Panc1 (cell line): Measurements from ENCODE around the gene FLG2. TPM values are rescaled to one million over a fixed set of nuclear protein-coding genes. Genes with fewer than 3 reads are reported as not detected.
A peak's percentile ranks its signal among the peaks of the same experiment; 100 is the strongest.

Experiments used
- ATAC-seq: fragments of 200-7000 bp; cut with Tn5 transposase; 2 replicates; pipeline ENCODE4 v1.9.1; 2020; ENCODE audit warnings: mild to moderate bottlenecking, moderate library complexity
- BruUV-seq: library from RNA; stranded (reverse); fragments of 400-500 nt; replicated peaks from 2 replicates; lab custom pipeline; 2021; lab: Mats Ljungman, UMichigan
- CTCF ChIA-PET: fragments of 300-600 bp; sonication (Branson Sonifier 250); formaldehyde crosslinking; loops from one replicate; lab custom pipeline; 2022; ENCODE audit warnings: antibody characterized with exemption; lab: Charles Lee
- POLR2A ChIA-PET: fragments of 300-600 bp; sonication (Branson Sonifier 250); formaldehyde crosslinking; loops from one replicate; lab custom pipeline; 2022; ENCODE audit warnings: antibody characterized with exemption; lab: Charles Lee
- DNase-seq: peaks from one replicate; pipeline ENCODE4 v3.0.0-alpha.2; 2010; ENCODE audit warnings: low read depth, low spot score
- H3K27ac ChIP-seq: 2 replicates; pipeline ENCODE4 v1.5.1; 2011; ENCODE audit warnings: mild to moderate bottlenecking, low read length, inconsistent platforms
- H3K27me3 ChIP-seq: fragments of 200-500 bp; sonication (Bioruptor generic); 2 replicates; pipeline ENCODE4 v1.6.0; 2014; ENCODE audit warnings: low read length, inconsistent platforms; ENCODE audit not compliant: control insufficient read depth, insufficient read depth
- H3K36me3 ChIP-seq: fragments of 200-500 bp; sonication (Bioruptor generic); 2 replicates; pipeline ENCODE4 v1.5.1; 2014; ENCODE audit warnings: inconsistent platforms, mild to moderate bottlenecking, low read length, moderate library complexity; ENCODE audit not compliant: control insufficient read depth, insufficient read depth
- H3K4me1 ChIP-seq: 2 replicates; pipeline ENCODE4 v1.5.1; 2011; ENCODE audit warnings: inconsistent platforms, mild to moderate bottlenecking, low read length, moderate library complexity; ENCODE audit not compliant: control insufficient read depth, insufficient read depth
- H3K4me3 ChIP-seq, 2 experiments: 2 replicates each; pipeline ENCODE4 v1.5.1; 2011 to 2012; ENCODE audit warnings: low read depth in 2 of 2, low read length in 2 of 2, mild to moderate bottlenecking in 2 of 2, inconsistent platforms in 1 of 2, moderate library complexity in 1 of 2
- H3K9me3 ChIP-seq: fragments of 200-500 bp; sonication (Bioruptor generic); 2 replicates; pipeline ENCODE4 v1.5.1; 2014; ENCODE audit warnings: low read depth, mild to moderate bottlenecking, inconsistent platforms, low read length, moderate library complexity; ENCODE audit not compliant: control insufficient read depth, insufficient read depth
- POLR2AphosphoS5 ChIP-seq: IDR thresholded peaks from 2 replicates; pipeline ENCODE4 v1.6.1; 2012; ENCODE audit warnings: mild to moderate bottlenecking, low read depth, low read length, moderate library complexity
- SIN3A ChIP-seq: IDR thresholded peaks from 2 replicates; pipeline ENCODE4 v1.6.1; 2012; ENCODE audit warnings: low read depth, mild to moderate bottlenecking, low read length, moderate library complexity, borderline replicate concordance; ENCODE audit not compliant: insufficient read depth
- TCF7L2 ChIP-seq: IDR thresholded peaks from 2 replicates; pipeline ENCODE4 v1.6.1; 2011; ENCODE audit warnings: mild to moderate bottlenecking, low read depth, low read length, inconsistent platforms
- in situ Hi-C: cut with HindIII; loops from 2 replicates; pipeline ENCODE4 v1.10.0; 2016; ENCODE audit warnings: low sequenced_read_pairs, low pct_unique_long_range_greater_than_20kb
- intact Hi-C: fragments of 100-400 bp; cut with micrococcal nuclease; formaldehyde crosslinking; loops from one replicate; pipeline ENCODE4 v1.10.0; 2022; ENCODE audit not compliant: unreplicated experiment
- total RNA-seq: library from RNA; stranded (reverse); gene quantifications from one replicate; pipeline ENCODE4 v1.2.1, GENCODE V29; 2021; ENCODE audit not compliant: unreplicated experiment
- TF ChIP-seq, protein P1 (sequence below), 2 experiments: IDR thresholded peaks; 2 replicates each; pipeline ENCODE4 v1.6.1; 2011 to 2012; ENCODE audit warnings: low read depth in 2 of 2, control low read depth in 1 of 2, low read length in 1 of 2, mild to moderate bottlenecking in 1 of 2, moderate library complexity in 1 of 2; ENCODE audit not compliant: insufficient read depth in 1 of 2
- TF ChIP-seq, protein P2 (sequence below): fragments of 450-650 bp; IDR thresholded peaks from 2 replicates; pipeline ENCODE4 v1.5.1; 2017; ENCODE audit warnings: mild to moderate bottlenecking

FLG2 gene
- total RNA-seq, 1 experiment from 2014 or later, result not detected

DNA sequence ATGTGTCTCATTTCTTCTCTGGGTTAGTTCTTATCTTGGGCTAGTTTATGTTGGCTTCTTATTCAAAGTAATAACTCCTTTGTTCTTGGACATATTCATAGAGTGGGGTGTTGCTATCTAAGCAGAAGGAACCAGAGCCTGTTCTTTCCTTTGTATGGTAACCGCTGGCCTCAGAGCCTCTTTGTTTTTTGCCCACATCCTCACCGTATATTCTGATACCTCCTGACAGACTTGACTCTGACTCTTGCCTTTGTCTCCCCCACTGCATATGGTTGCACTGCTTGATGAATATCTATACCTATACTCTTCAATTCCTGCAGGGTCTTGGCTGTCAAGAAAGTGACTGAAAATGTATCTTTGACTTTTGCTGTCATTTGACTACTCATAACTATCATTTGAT is 10.2 kb downstream of the FLG2 start:
- intact Hi-C loops (loop anchor here (5.0 kb wide), 1 partner anchor 93 kb away; no protein-coding TSS in a partner anchor), in situ Hi-C loops (no loop called here)
- H3K27me3 ChIP-seq, result no peaks in the 10 kb centered on the region
- no TSS peak for BruUV-seq
- H3K27ac ChIP-seq, result no peak overlapping the region
- no peak for DNase-seq
- ChIA-PET CTCF (no interaction called here), POLR2A (no interaction called here)
- no peaks in the 10 kb centered on the region for H3K4me1 ChIP-seq
- H3K4me3 ChIP-seq, result no peak overlapping the region
- no peak for ATAC-seq
- H3K36me3 ChIP-seq, result no peaks in the 10 kb centered on the region
- no peaks in the 10 kb centered on the region for H3K9me3 ChIP-seq
- TF ChIP-seq SIN3A, result no peak
- no peak for TF ChIP-seq TCF7L2
- no peak for TF ChIP-seq POLR2AphosphoS5
- TF ChIP-seq, protein P1, sequence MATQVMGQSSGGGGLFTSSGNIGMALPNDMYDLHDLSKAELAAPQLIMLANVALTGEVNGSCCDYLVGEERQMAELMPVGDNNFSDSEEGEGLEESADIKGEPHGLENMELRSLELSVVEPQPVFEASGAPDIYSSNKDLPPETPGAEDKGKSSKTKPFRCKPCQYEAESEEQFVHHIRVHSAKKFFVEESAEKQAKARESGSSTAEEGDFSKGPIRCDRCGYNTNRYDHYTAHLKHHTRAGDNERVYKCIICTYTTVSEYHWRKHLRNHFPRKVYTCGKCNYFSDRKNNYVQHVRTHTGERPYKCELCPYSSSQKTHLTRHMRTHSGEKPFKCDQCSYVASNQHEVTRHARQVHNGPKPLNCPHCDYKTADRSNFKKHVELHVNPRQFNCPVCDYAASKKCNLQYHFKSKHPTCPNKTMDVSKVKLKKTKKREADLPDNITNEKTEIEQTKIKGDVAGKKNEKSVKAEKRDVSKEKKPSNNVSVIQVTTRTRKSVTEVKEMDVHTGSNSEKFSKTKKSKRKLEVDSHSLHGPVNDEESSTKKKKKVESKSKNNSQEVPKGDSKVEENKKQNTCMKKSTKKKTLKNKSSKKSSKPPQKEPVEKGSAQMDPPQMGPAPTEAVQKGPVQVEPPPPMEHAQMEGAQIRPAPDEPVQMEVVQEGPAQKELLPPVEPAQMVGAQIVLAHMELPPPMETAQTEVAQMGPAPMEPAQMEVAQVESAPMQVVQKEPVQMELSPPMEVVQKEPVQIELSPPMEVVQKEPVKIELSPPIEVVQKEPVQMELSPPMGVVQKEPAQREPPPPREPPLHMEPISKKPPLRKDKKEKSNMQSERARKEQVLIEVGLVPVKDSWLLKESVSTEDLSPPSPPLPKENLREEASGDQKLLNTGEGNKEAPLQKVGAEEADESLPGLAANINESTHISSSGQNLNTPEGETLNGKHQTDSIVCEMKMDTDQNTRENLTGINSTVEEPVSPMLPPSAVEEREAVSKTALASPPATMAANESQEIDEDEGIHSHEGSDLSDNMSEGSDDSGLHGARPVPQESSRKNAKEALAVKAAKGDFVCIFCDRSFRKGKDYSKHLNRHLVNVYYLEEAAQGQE (IDR thresholded peaks at IDR 0.05; ENCODE audit: insufficient read depth in 1 of 2, low read depth in 2 of 2, low read length in 1 of 2), result no peak
- TF ChIP-seq, protein P2, sequence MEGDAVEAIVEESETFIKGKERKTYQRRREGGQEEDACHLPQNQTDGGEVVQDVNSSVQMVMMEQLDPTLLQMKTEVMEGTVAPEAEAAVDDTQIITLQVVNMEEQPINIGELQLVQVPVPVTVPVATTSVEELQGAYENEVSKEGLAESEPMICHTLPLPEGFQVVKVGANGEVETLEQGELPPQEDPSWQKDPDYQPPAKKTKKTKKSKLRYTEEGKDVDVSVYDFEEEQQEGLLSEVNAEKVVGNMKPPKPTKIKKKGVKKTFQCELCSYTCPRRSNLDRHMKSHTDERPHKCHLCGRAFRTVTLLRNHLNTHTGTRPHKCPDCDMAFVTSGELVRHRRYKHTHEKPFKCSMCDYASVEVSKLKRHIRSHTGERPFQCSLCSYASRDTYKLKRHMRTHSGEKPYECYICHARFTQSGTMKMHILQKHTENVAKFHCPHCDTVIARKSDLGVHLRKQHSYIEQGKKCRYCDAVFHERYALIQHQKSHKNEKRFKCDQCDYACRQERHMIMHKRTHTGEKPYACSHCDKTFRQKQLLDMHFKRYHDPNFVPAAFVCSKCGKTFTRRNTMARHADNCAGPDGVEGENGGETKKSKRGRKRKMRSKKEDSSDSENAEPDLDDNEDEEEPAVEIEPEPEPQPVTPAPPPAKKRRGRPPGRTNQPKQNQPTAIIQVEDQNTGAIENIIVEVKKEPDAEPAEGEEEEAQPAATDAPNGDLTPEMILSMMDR, result no peak

DNA sequence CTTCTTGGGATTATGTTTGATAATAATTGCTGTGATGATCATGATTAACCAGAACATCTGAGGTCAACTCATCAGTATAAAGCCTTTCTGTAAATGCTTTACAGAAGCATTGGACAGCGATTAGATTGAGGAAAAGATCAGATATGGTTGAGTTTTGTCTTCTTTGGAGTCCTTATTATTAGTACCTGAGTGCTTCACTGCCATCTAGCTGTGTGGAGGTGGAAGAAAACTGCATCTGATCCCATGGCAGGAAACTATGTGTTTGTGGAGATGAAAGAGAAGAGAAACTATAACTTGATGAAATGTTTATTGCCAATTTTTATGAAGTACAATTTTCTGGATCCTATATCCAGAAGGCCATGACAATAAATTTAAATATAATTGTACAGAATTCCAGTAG is 11.4 kb downstream of the FLG2 start:
- H3K4me1 ChIP-seq, result no peaks in the 10 kb centered on the region
- 0 out of 2 replicates have a peak, but pooled peaks cover 2% of the 10 kb centered on the region for H3K27me3 ChIP-seq
- no peaks in the 10 kb centered on the region for H3K9me3 ChIP-seq
- intact Hi-C loops (loop anchor here (5.0 kb wide), 1 partner anchor 94 kb away; no protein-coding TSS in a partner anchor), in situ Hi-C loops (no loop called here)
- ChIA-PET POLR2A (no interaction called here), CTCF (interaction anchor here (2.3 kb wide), 1 partner anchor 110 kb away, joined by 10 read pairs; no protein-coding TSS in a partner anchor)
- TF ChIP-seq, protein P2, result peak; percentile 50; the same call in 1 of the 2 replicates
- no peak for TF ChIP-seq TCF7L2
- ATAC-seq (no peak), DNase-seq (no peak)
- no TSS peak for BruUV-seq
- no peak overlapping the region for H3K4me3 ChIP-seq
- H3K27ac ChIP-seq, result no peak overlapping the region
- no peaks in the 10 kb centered on the region for H3K36me3 ChIP-seq
